ENCODE data around the gene NRIP2. TPM values are rescaled to one million over a fixed set of nuclear protein-coding genes. Genes with fewer than 3 reads are reported as not detected.
A peak's percentile ranks its signal among the peaks of the same experiment; 100 is the strongest.

Gene NRIP2
- total RNA-seq, 1 donor from 2014 or later: 1.1 TPM

GRCh38 chr12:2792671-2793500, 41.9 kb downstream of the NRIP2 start:
- no peak for DNase-seq
- intact Hi-C loops (cut with micrococcal nuclease): no loop called here
- ATAC-seq: no peak

DNA sequence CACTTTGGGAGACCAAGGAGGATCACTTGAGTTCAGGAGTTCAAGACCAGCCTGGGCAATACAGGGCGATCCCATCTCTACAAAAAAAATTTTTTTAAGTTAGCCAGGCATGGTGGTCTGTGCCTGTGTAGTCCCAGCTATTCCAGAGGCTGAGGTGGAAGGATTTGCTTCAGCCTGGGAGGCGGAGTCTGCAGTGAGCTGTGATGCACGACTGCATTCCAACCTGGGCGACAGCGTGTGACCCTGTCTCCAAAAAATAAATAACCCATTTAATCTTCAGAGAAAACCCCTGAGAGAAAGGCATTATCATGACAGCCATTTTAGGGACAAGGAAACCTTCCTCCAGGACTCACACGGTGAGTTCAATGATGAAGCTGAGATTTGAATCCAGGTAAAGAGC, 43.7 kb downstream of the NRIP2 start:
- intact Hi-C loops (cut with micrococcal nuclease): no loop called here
- no peak for ATAC-seq
- no peak for DNase-seq

GRCh38 chr12:2785017-2785416, 49.8 kb downstream of the NRIP2 start:
- ATAC-seq (no peak), DNase-seq (no peak)
- intact Hi-C loops (cut with micrococcal nuclease): no loop called here

- ATAC-seq: peak; percentile 95
- DNase-seq: peak; percentile 87
- intact Hi-C loops (cut with micrococcal nuclease): no loop called here
Observed at GRCh38 chr12:2783936-2784600, 50.8 kb downstream of the NRIP2 start.

DNA sequence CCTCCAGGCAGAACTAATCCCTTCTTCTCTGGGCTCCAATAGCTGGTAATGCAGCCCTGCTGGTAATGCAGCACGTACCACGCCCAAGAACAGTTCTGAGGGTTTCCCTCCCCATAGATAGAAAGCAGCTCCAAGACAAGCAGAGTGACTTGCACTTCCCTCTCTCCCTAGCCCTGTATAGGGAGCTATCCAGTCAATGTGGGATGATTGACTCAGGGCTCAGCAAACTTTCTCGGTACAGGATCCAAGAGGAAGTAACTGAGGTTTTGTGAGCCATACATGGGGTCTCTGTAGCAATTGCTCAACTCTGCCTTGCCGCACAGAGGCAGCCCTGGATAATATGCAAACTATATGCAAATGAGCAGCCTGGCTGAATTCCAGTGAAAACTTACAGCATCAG, 55.6 kb downstream of the NRIP2 start:
- intact Hi-C loops (cut with micrococcal nuclease): no loop called here
- ATAC-seq: no peak
- no peak for DNase-seq

GRCh38 chr12:2776129-2776806, 58.6 kb downstream of the NRIP2 start:
- DNase-seq (no peak), ATAC-seq (no peak)
- intact Hi-C loops (cut with micrococcal nuclease): no loop called here

DNA sequence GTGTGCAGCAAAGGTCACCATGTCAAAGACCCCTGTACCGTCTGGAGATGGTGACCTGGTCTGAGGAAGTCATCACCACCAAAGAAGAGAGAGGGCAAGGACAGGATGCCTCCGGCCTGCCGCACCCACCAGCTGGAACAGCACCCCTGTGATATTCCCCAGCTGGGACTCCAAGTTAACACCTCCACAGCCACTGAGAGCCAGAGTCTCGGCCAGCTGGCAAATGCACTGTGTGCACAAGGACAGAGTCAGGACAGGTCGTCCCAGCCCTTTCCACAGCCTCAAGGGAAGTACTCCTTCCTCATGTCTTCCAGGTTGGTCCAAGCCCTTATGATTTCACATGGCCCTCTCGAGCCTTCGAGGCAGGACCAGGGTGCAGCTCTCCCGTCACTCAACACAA, 59.4 kb downstream of the NRIP2 start:
- ATAC-seq: peak; percentile 94
- intact Hi-C loops (cut with micrococcal nuclease): no loop called here
- DNase-seq: peak; percentile 66

Other genes starting within 250 kb of the NRIP2 start
- gene FKBP4, start 40.1 kb downstream of the NRIP2 start, total RNA-seq: 59.0 TPM
- gene ITFG2, start 22.4 kb downstream of the NRIP2 start, total RNA-seq: 14.7 TPM
- gene TEX52, start 22.0 kb upstream of the NRIP2 start, total RNA-seq: not detected
- 0.79 TPM for gene FOXM1, start 42.1 kb upstream of the NRIP2 start, total RNA-seq
- gene RHNO1, start 42.2 kb upstream of the NRIP2 start, total RNA-seq: 4.9 TPM
- 5.4 TPM for gene TULP3, start 55.9 kb upstream of the NRIP2 start, total RNA-seq
- 11.6 TPM for gene TEAD4, start 124.4 kb upstream of the NRIP2 start, total RNA-seq
- 159 TPM for gene TSPAN9, start 242.3 kb upstream of the NRIP2 start, total RNA-seq

All from left ventricle myocardium superior (tissue), 1 donor.